Mesendoderm (in vitro differentiated cells): ENCODE measurements around the gene FRMD4A.

ENCODE experiments used
- DNase-seq: peaks from one replicate; pipeline ENCODE4 v3.0.0; 2013
- H2AK5ac ChIP-seq: 2 replicates; pipeline ENCODE4 v1.6.1; 2013; ENCODE audit warnings: low read length, inconsistent platforms
- H2BK120ac ChIP-seq: 2 replicates; pipeline ENCODE4 v1.6.1; 2013; ENCODE audit warnings: low read depth, mild to moderate bottlenecking, low read length, moderate library complexity, mixed read lengths
- H2BK15ac ChIP-seq: replicated peaks from 2 replicates; pipeline ENCODE4 v1.6.1; 2013; ENCODE audit warnings: low read depth, mild to moderate bottlenecking, moderate library complexity
- H2BK5ac ChIP-seq: 2 replicates; pipeline ENCODE4 v1.6.1; 2013; ENCODE audit warnings: low read length, inconsistent platforms
- H3K18ac ChIP-seq: 2 replicates; pipeline ENCODE4 v1.6.1; 2013; ENCODE audit warnings: mild to moderate bottlenecking, low read length, mixed read lengths
- H3K23ac ChIP-seq: one replicate; pipeline ENCODE4 v1.6.1; 2013; ENCODE audit warnings: low read length
- H3K27ac ChIP-seq: 2 replicates; pipeline ENCODE4 v1.5.1; 2013; ENCODE audit warnings: low read depth, mild to moderate bottlenecking, inconsistent platforms, low read length, moderate library complexity
- H3K27me3 ChIP-seq: 2 replicates; pipeline ENCODE4 v1.6.1; 2013; ENCODE audit warnings: low read length, control low read depth, mild to moderate bottlenecking, inconsistent platforms; ENCODE audit not compliant: insufficient read depth, poor library complexity
- H3K36me3 ChIP-seq: 2 replicates; pipeline ENCODE4 v1.6.1; 2013; ENCODE audit warnings: low read length, inconsistent platforms; ENCODE audit not compliant: control insufficient read depth, insufficient read depth
- H3K4ac ChIP-seq: one replicate; pipeline ENCODE4 v1.6.1; 2013; ENCODE audit warnings: low read depth, mild to moderate bottlenecking, low read length, moderate library complexity
- H3K4me1 ChIP-seq: 2 replicates; pipeline ENCODE4 v1.6.1; 2013; ENCODE audit warnings: low read depth, low read length, inconsistent platforms; ENCODE audit not compliant: control insufficient read depth
- H3K4me2 ChIP-seq: 2 replicates; pipeline ENCODE4 v1.6.1; 2013; ENCODE audit warnings: low read length
- H3K4me3 ChIP-seq: 2 replicates; pipeline ENCODE4 v1.5.1; 2013; ENCODE audit warnings: mild to moderate bottlenecking, low read length
- H3K56ac ChIP-seq: one replicate; pipeline ENCODE4 v1.6.1; 2013; ENCODE audit warnings: low read length
- H3K79me1 ChIP-seq: 2 replicates; pipeline ENCODE4 v1.6.1; 2013; ENCODE audit warnings: low read length, inconsistent platforms
- H3K79me2 ChIP-seq: 2 replicates; pipeline ENCODE4 v1.6.1; 2013; ENCODE audit warnings: mild to moderate bottlenecking, low read length; ENCODE audit not compliant: control insufficient read depth, insufficient read depth
- H3K9ac ChIP-seq: 2 replicates; pipeline ENCODE4 v1.6.1; 2013; ENCODE audit warnings: low read length, inconsistent platforms
- H4K5ac ChIP-seq: one replicate; pipeline ENCODE4 v1.6.1; 2013; ENCODE audit warnings: low read length
- H4K8ac ChIP-seq: one replicate; pipeline ENCODE4 v1.6.1; 2013; ENCODE audit warnings: low read depth, mild to moderate bottlenecking, control low read depth, low read length, moderate library complexity
- WGBS: extraction: QIAGEN DNeasy Blood & Tissue Kit; methylation state at CpG from one replicate; pipeline ENCODE4 v1.1.7; 2013; ENCODE audit warnings: low lambda C conversion rate, missing lambda C conversion rate; ENCODE audit not compliant: insufficient coverage; ENCODE audit errors: extremely low coverage; 5-methylcytosine and 5-hydroxymethylcytosine counted together

FRMD4A gene

GRCh38 chr10:13695588-13695987 lies 635.1 kb downstream of the FRMD4A start:
- H3K56ac ChIP-seq: no peak overlapping the region
- no peak for DNase-seq
- WGBS: no CpG with 5 or more reads among the region's 13 CpGs
- H3K18ac ChIP-seq: no peak overlapping the region
- no peak overlapping the region for H3K4me3 ChIP-seq
- H3K9ac ChIP-seq: no peak overlapping the region
- no peak overlapping the region for H4K8ac ChIP-seq
- H2BK120ac ChIP-seq: no peak overlapping the region
- no peaks in the 10 kb centered on the region for H3K79me2 ChIP-seq
- no peak overlapping the region for H3K4ac ChIP-seq
- no peaks in the 10 kb centered on the region for H3K27me3 ChIP-seq
- no peak overlapping the region for H3K4me2 ChIP-seq
- H3K79me1 ChIP-seq: no peaks in the 10 kb centered on the region
- no peak overlapping the region for H2BK5ac ChIP-seq
- peaks cover 11% of the 10 kb centered on the region for H3K36me3 ChIP-seq
- H4K5ac ChIP-seq: no peak overlapping the region
- no peak overlapping the region for H2BK15ac ChIP-seq
- H3K4me1 ChIP-seq: no peaks in the 10 kb centered on the region
- H3K27ac ChIP-seq: no peak overlapping the region
- H3K23ac ChIP-seq: no peak overlapping the region
- H2AK5ac ChIP-seq: no peak overlapping the region

GRCh38 chr10:13693783-13694700 lies 636.7 kb downstream of the FRMD4A start:
- no peak overlapping the region for H2BK5ac ChIP-seq
- WGBS: no CpG with 5 or more reads among the region's 21 CpGs
- H3K56ac ChIP-seq: no peak overlapping the region
- H4K8ac ChIP-seq: no peak overlapping the region
- peaks cover 8% of the 10 kb centered on the region for H3K36me3 ChIP-seq
- no peak overlapping the region for H3K4me3 ChIP-seq
- no peaks in the 10 kb centered on the region for H3K79me1 ChIP-seq
- DNase-seq: no peak
- H2AK5ac ChIP-seq: no peak overlapping the region
- no peak overlapping the region for H3K4ac ChIP-seq
- no peak overlapping the region for H3K4me2 ChIP-seq
- no peak overlapping the region for H3K18ac ChIP-seq
- no peaks in the 10 kb centered on the region for H3K79me2 ChIP-seq
- no peak overlapping the region for H2BK120ac ChIP-seq
- no peaks in the 10 kb centered on the region for H3K4me1 ChIP-seq
- no peak overlapping the region for H4K5ac ChIP-seq
- H3K23ac ChIP-seq: peak overlapping the region; percentile 66
- H3K27me3 ChIP-seq: no peaks in the 10 kb centered on the region
- no peak overlapping the region for H3K9ac ChIP-seq
- no peak overlapping the region for H3K27ac ChIP-seq
- no peak overlapping the region for H2BK15ac ChIP-seq

- Histone ChIP-seq H3K79me1 (no peaks in the 10 kb centered on the region), H3K4me2 (no peak overlapping the region), H3K4me3 (no peak overlapping the region), H3K36me3 (peaks cover 7% of the 10 kb centered on the region), H2BK15ac (no peak overlapping the region), H3K9ac (no peak overlapping the region), H3K56ac (peak overlapping the region; percentile 66), H3K4me1 (no peaks in the 10 kb centered on the region), H2BK120ac (no peak overlapping the region), H3K27ac (peak overlapping the region; percentile 53), H4K5ac (no peak overlapping the region), H3K23ac (no peak overlapping the region), H3K18ac (peak overlapping the region; percentile 72), H2AK5ac (no peak overlapping the region), H2BK5ac (no peak overlapping the region), H4K8ac (no peak overlapping the region), H3K27me3 (no peaks in the 10 kb centered on the region), H3K79me2 (no peaks in the 10 kb centered on the region), H3K4ac (no peak overlapping the region)
- DNase-seq: peak; percentile 73
- WGBS: no CpG with 5 or more reads among the region's 10 CpGs
Observed at GRCh38 chr10:13690281-13690825, 640.4 kb downstream of the FRMD4A start.

- Histone ChIP-seq H3K4me2 (no peak overlapping the region), H2BK5ac (no peak overlapping the region), H3K79me2 (no peaks in the 10 kb centered on the region), H3K27ac (no peak overlapping the region), H3K18ac (no peak overlapping the region), H4K5ac (no peak overlapping the region), H3K23ac (no peak overlapping the region), H2AK5ac (no peak overlapping the region), H4K8ac (no peak overlapping the region), H3K27me3 (no peaks in the 10 kb centered on the region), H3K4me3 (no peak overlapping the region), H3K4me1 (no peaks in the 10 kb centered on the region), H3K79me1 (no peaks in the 10 kb centered on the region), H3K56ac (no peak overlapping the region), H3K4ac (no peak overlapping the region), H2BK120ac (no peak overlapping the region), H3K36me3 (peaks cover 2% of the 10 kb centered on the region), H3K9ac (no peak overlapping the region), H2BK15ac (no peak overlapping the region)
- WGBS: no CpG with 5 or more reads among the region's 5 CpGs
- DNase-seq: no peak
Observed at GRCh38 chr10:13686331-13686752, 644.4 kb downstream of the FRMD4A start.

GRCh38 chr10:13685885-13686284 lies 644.8 kb downstream of the FRMD4A start:
- no peak overlapping the region for H3K9ac ChIP-seq
- H3K4me1 ChIP-seq: no peaks in the 10 kb centered on the region
- DNase-seq: no peak
- H3K79me1 ChIP-seq: no peaks in the 10 kb centered on the region
- no peak overlapping the region for H3K18ac ChIP-seq
- H3K4ac ChIP-seq: no peak overlapping the region
- H2BK120ac ChIP-seq: no peak overlapping the region
- H3K36me3 ChIP-seq: peaks cover 2% of the 10 kb centered on the region
- H2BK15ac ChIP-seq: no peak overlapping the region
- H2BK5ac ChIP-seq: no peak overlapping the region
- H3K79me2 ChIP-seq: no peaks in the 10 kb centered on the region
- H3K23ac ChIP-seq: no peak overlapping the region
- no peak overlapping the region for H2AK5ac ChIP-seq
- no peak overlapping the region for H4K8ac ChIP-seq
- no peak overlapping the region for H3K4me2 ChIP-seq
- H4K5ac ChIP-seq: no peak overlapping the region
- H3K4me3 ChIP-seq: no peak overlapping the region
- H3K27ac ChIP-seq: no peak overlapping the region
- no CpG with 5 or more reads among the region's 5 CpGs for WGBS
- H3K56ac ChIP-seq: no peak overlapping the region
- H3K27me3 ChIP-seq: no peaks in the 10 kb centered on the region
